Mesothelial cell of epicardium (in vitro differentiated cells): Measurements from ENCODE around the gene CDR2. TPM values are rescaled to one million over a fixed set of nuclear protein-coding genes. Genes with fewer than 3 reads are reported as not detected.

Experiments used
- DNase-seq, 2 experiments: peaks; one replicate each; pipeline ENCODE4 v3.0.0; 2021; ENCODE audit warnings: low spot score in 2 of 2; ENCODE audit not compliant: unreplicated experiment in 2 of 2
- H3K27ac Mint-ChIP-seq: 2 replicates; pipeline ENCODE4 v1.8.0; 2021; ENCODE audit warnings: mixed read lengths
- H3K27me3 Mint-ChIP-seq: 2 replicates; pipeline ENCODE4 v1.8.0; 2021; ENCODE audit warnings: low read depth, mixed read lengths
- H3K36me3 Mint-ChIP-seq: 2 replicates; pipeline ENCODE4 v1.8.0; 2021; ENCODE audit warnings: mixed read lengths
- H3K4me1 Mint-ChIP-seq: 2 replicates; pipeline ENCODE4 v1.8.0; 2021; ENCODE audit warnings: mixed read lengths
- H3K4me3 Mint-ChIP-seq: 2 replicates; pipeline ENCODE4 v1.8.0; 2021; ENCODE audit warnings: mild to moderate bottlenecking, moderate library complexity, mixed read lengths
- H3K9me3 Mint-ChIP-seq: 2 replicates; pipeline ENCODE4 v1.8.0; 2021; ENCODE audit warnings: mixed read lengths
- CTCF ChIP-seq: fragments of 200-600 bp; sonication (generic); IDR thresholded peaks from one replicate; pipeline ENCODE4 v1.5.0; 2021; ENCODE audit warnings: antibody characterized with exemption; ENCODE audit not compliant: unreplicated experiment
- total RNA-seq: library from RNA; stranded (reverse); gene quantifications from 3 replicates; pipeline ENCODE4 v1.2.1, GENCODE V29; 2021

The CDR2 gene
- total RNA-seq, 1 donor from 2014 or later = 33.0 TPM

GRCh38 chr16:22330326-22330725, 44.1 kb downstream of the CDR2 start:
- H3K27me3 Mint-ChIP-seq = no peaks in the 10 kb centered on the region
- no peak for DNase-seq
- peaks cover 47% of the 10 kb centered on the region for H3K36me3 Mint-ChIP-seq
- no peak overlapping the region for H3K27ac Mint-ChIP-seq
- H3K4me1 Mint-ChIP-seq = no peaks in the 10 kb centered on the region
- no peak overlapping the region for H3K4me3 Mint-ChIP-seq
- no peak for TF ChIP-seq CTCF
- H3K9me3 Mint-ChIP-seq = no peaks in the 10 kb centered on the region

- no peak for TF ChIP-seq CTCF
- no peak for DNase-seq
- no peak overlapping the region for H3K4me3 Mint-ChIP-seq
- H3K27ac Mint-ChIP-seq = no peak overlapping the region
- H3K27me3 Mint-ChIP-seq = no peaks in the 10 kb centered on the region
- H3K36me3 Mint-ChIP-seq = peaks cover 38% of the 10 kb centered on the region
- no peaks in the 10 kb centered on the region for H3K9me3 Mint-ChIP-seq
- H3K4me1 Mint-ChIP-seq = no peaks in the 10 kb centered on the region
Observed at GRCh38 chr16:22329199-22329695, 45.2 kb downstream of the CDR2 start.

GRCh38 chr16:22328081-22328725, 46.2 kb downstream of the CDR2 start:
- Mint-ChIP-seq H3K4me1 (no peaks in the 10 kb centered on the region), H3K9me3 (no peaks in the 10 kb centered on the region), H3K27me3 (no peaks in the 10 kb centered on the region), H3K27ac (no peak overlapping the region), H3K4me3 (no peak overlapping the region), H3K36me3 (peaks cover 28% of the 10 kb centered on the region)
- no peak for DNase-seq
- TF ChIP-seq CTCF = no peak

- DNase-seq = no peak
- Mint-ChIP-seq H3K27me3 (no peaks in the 10 kb centered on the region), H3K27ac (no peak overlapping the region), H3K4me1 (no peaks in the 10 kb centered on the region), H3K36me3 (peaks cover 25% of the 10 kb centered on the region), H3K4me3 (no peak overlapping the region), H3K9me3 (no peaks in the 10 kb centered on the region)
- no peak for TF ChIP-seq CTCF
Observed at GRCh38 chr16:22327446-22327775, 47.0 kb downstream of the CDR2 start.

- no peak for DNase-seq
- no peak overlapping the region for H3K27ac Mint-ChIP-seq
Observed at GRCh38 chr16:22326771-22327445, 47.5 kb downstream of the CDR2 start.

More at GRCh38 chr16:22326771-22327445, 47.5 kb downstream of the CDR2 start:
- no peaks in the 10 kb centered on the region for H3K9me3 Mint-ChIP-seq
- no peaks in the 10 kb centered on the region for H3K27me3 Mint-ChIP-seq
- H3K4me1 Mint-ChIP-seq = no peaks in the 10 kb centered on the region
- H3K4me3 Mint-ChIP-seq = no peak overlapping the region
- no peak for TF ChIP-seq CTCF
- H3K36me3 Mint-ChIP-seq = peaks cover 20% of the 10 kb centered on the region
